Subcutaneous adipose tissue (tissue), 4 donors: Measurements from ENCODE around the gene NIPSNAP3A. TPM values are rescaled to one million over a fixed set of nuclear protein-coding genes. Genes with fewer than 3 reads are reported as not detected.

Experiments used
- total RNA-seq, 4 donors: library from RNA; depleted of rRNA; stranded (reverse); fragments of >200 nt; gene quantifications; one replicate each; pipeline ENCODE4 v1.1.0, GENCODE V29; 2016
- TF ChIP-seq, protein P1 (sequence below): fragments of 450-650 bp; IDR thresholded peaks from one replicate; pipeline ENCODE4 v1.5.1; 2016; ENCODE audit warnings: low read depth, mild to moderate bottlenecking, control low read depth, antibody characterized with exemption, moderate library complexity

The NIPSNAP3A gene
- total RNA-seq, 4 donors from 2014 or later: 39.8 to 51.0 (median 42.5) TPM

DNA sequence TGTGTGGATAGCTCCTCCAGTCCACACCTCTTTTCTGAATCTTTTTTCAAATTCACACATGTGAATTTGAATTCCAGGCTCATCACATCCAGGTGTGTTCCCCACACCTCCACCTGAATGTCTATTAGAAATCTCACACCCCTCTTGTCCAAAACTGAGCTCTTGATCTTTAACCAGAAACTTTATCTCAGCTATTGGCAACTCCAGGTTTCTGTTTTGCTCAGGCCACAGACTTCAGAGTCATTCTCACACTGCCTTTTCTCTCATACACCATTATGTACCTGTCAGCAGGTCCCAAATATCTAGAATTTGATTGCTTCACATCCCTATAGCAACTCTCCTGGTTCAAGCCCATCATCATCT lies 28.1 kb downstream of the NIPSNAP3A start:
- TF ChIP-seq, protein P1, sequence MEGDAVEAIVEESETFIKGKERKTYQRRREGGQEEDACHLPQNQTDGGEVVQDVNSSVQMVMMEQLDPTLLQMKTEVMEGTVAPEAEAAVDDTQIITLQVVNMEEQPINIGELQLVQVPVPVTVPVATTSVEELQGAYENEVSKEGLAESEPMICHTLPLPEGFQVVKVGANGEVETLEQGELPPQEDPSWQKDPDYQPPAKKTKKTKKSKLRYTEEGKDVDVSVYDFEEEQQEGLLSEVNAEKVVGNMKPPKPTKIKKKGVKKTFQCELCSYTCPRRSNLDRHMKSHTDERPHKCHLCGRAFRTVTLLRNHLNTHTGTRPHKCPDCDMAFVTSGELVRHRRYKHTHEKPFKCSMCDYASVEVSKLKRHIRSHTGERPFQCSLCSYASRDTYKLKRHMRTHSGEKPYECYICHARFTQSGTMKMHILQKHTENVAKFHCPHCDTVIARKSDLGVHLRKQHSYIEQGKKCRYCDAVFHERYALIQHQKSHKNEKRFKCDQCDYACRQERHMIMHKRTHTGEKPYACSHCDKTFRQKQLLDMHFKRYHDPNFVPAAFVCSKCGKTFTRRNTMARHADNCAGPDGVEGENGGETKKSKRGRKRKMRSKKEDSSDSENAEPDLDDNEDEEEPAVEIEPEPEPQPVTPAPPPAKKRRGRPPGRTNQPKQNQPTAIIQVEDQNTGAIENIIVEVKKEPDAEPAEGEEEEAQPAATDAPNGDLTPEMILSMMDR: no peak

DNA sequence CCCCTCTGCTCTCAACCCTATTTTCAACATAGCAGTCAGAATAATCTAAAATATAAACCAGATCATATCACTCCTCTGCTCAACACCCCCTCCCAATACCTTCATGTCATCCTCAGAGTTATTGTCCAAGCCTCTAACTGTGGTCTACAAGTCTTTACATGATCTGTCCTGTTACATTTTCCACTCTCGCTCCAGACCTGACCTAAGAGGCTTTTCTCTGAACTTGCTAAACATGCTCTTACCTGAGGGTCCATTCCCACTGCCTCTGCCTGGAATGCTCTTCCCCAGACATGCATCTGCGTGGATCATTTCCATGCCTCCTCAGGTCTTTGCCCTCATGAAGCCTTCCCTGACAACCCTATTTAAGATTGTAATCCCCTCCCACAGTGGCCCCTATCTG lies 28.5 kb downstream of the NIPSNAP3A start:
- TF ChIP-seq, protein P1: no peak

DNA sequence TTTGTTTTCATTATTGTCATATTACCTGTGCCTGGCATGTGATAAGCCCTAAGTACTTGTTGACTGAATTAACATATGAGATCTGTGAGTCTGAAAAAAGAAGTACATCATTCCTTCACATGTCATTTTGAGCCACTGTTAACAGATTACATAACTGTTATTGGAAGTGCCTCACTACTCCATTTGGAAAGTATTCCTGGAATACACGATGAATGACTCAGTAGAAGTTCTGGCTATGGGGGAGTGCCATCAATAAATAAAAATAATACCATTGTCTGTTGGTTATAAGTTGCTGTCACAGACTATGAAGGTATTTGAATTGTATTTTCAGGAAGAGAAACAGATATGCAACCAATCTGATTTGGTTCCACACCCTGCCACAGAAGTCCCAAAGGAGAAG lies 29.3 kb downstream of the NIPSNAP3A start:
- TF ChIP-seq, protein P1: no peak

DNA sequence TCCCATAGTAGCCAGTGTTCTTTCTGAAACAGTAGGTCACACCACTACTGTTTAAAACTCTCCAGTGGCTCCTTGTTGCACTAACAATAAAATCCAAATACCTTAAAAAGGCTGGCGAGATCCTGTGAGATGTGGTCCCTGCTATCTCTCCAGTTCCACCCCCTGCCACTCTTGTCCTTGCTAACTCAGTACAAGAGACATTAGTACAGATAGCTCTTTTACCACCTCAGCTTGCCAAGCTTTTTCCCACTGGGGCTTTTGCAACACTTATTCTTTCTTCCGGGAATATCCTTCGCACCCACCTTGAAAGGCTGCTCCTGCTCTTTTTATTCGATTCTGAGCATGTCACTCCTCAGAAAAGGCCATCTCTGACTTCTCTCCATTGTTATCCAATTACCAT lies 31.3 kb downstream of the NIPSNAP3A start:
- TF ChIP-seq, protein P1: no peak

DNA sequence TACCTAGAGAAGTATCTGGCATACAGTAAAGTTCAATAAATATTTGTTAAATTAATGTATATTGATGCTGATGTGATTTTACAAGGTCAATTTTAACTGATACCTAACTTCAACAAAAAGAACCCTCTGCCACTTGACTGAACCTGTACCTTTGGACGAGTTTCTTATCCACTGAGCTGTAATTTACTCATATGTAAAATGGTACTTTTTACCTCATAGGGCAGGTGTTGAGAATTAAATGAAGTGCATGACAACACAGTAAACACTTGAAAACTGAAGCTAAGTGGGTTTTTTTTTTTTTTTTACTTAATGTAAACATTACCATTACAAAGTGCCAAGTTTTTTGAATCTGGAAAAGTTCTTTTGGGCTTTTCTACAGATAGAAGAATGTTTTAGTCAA lies 31.9 kb downstream of the NIPSNAP3A start:
- TF ChIP-seq, protein P1: no peak

DNA sequence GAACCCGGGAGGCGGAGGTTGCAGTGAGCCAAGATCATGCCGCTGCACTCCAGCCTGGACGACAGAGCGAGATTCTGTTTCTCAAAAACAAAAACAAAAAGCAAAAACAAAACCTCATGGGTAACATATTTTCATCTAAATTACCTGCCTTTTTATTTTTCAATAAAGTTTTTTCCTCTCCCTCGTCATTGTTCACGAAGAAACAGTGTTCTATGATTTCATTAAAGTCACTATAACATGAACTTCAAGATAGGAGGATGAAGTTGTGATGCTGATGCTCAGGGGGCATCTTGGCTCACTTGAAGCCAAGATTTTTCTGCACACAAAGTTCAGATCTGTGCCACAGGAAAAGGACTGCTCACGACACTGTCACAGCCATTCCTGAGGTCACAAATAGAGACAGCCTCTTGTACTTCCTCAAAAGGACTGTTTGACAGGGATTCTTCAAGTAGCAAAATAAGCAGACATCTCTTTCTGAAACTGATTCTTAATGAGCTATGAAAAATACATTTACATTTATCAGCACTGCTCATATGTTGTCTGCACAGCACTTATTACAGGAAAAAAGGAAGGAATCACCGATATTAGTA lies 32.6 kb downstream of the NIPSNAP3A start:
- TF ChIP-seq, protein P1: no peak

DNA sequence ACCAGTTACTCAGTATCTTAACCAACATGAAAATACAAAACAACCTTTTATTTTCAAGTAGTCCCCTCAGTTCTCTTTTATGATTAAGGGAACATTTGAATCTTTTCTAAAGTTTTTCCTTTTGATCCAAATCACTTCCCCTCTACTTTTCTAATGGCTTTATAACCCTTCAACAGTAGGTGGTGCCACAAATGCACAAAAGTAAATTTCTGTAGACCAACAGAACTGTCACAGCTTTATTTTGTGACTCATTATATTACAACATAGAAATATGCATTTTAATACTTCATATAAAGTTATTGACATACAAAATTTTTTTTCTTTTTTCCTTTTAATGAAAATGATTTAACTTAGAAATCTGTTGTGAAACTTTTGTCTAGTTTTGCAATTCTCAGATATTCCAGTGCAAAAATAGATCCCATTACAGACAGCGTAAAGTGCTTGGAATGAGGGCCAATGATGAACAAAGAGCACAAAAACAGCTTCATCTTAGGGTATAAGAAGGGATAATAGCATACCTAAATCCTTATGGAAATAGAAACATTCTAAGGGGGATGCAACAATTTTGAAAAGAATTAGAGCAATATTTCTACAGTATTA lies 33.4 kb downstream of the NIPSNAP3A start:
- TF ChIP-seq, protein P1: no peak
